ENCODE data around the gene BMP4. TPM values are rescaled to one million over a fixed set of nuclear protein-coding genes. Genes with fewer than 3 reads are reported as not detected.

The BMP4 gene
- total RNA-seq, 1 experiment from 2014 or later: 0.87 TPM

DNA sequence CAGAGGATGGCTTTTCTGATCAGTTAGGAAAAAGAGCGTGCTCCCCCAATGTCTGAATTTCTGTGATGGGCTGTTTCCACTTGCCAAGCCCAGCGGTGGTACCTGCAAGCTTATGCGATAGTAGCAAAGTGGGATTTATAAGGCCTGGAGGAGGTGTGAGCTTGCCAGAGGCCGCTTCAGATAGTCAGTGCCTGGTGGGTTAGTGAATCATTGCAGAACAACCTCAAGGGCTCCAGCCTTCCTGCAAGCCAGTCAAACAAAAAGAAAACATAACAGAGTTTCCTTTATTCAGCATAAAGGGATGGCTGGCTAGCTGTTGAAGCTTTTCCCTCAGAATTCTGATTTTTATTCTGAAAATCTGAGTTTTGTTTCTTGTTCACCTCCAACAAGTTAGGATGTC, 7.6 kb upstream of the BMP4 start:
- no TSS peak for BruUV-seq (replicated peaks)
- no peaks in the 10 kb centered on the region for H3K36me3 ChIP-seq (ENCODE audit: control insufficient read depth, insufficient read depth, low read length)
- in situ Hi-C loops (cut with HindIII; ENCODE audit: low pct_unique_long_range_greater_than_20kb, low sequenced_read_pairs): no loop called here
- no peaks in the 10 kb centered on the region for H3K4me1 ChIP-seq (ENCODE audit: control insufficient read depth, insufficient read depth, low read length)
- DNase-seq (ENCODE audit: low read depth, low spot score) (no peak), ATAC-seq (no peak)
- ChIA-PET CTCF (no interaction called here), POLR2A (no interaction called here)
- intact Hi-C loops (cut with micrococcal nuclease; ENCODE audit: unreplicated experiment): no loop called here
- H3K27me3 ChIP-seq (ENCODE audit: control insufficient read depth, insufficient read depth, low read length): peaks cover 13% of the 10 kb centered on the region
- TF ChIP-seq SIN3A (IDR thresholded peaks at IDR 0.05; ENCODE audit: borderline replicate concordance, insufficient read depth, low read depth, low read length) (no peak), POLR2AphosphoS5 (IDR thresholded peaks at IDR 0.05; ENCODE audit: low read depth, low read length) (no peak), TCF7L2 (IDR thresholded peaks at IDR 0.05; ENCODE audit: low read depth, low read length) (no peak)
- TF ChIP-seq, protein P1, sequence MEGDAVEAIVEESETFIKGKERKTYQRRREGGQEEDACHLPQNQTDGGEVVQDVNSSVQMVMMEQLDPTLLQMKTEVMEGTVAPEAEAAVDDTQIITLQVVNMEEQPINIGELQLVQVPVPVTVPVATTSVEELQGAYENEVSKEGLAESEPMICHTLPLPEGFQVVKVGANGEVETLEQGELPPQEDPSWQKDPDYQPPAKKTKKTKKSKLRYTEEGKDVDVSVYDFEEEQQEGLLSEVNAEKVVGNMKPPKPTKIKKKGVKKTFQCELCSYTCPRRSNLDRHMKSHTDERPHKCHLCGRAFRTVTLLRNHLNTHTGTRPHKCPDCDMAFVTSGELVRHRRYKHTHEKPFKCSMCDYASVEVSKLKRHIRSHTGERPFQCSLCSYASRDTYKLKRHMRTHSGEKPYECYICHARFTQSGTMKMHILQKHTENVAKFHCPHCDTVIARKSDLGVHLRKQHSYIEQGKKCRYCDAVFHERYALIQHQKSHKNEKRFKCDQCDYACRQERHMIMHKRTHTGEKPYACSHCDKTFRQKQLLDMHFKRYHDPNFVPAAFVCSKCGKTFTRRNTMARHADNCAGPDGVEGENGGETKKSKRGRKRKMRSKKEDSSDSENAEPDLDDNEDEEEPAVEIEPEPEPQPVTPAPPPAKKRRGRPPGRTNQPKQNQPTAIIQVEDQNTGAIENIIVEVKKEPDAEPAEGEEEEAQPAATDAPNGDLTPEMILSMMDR (IDR thresholded peaks at IDR 0.05): no peak
- TF ChIP-seq, protein P2, sequence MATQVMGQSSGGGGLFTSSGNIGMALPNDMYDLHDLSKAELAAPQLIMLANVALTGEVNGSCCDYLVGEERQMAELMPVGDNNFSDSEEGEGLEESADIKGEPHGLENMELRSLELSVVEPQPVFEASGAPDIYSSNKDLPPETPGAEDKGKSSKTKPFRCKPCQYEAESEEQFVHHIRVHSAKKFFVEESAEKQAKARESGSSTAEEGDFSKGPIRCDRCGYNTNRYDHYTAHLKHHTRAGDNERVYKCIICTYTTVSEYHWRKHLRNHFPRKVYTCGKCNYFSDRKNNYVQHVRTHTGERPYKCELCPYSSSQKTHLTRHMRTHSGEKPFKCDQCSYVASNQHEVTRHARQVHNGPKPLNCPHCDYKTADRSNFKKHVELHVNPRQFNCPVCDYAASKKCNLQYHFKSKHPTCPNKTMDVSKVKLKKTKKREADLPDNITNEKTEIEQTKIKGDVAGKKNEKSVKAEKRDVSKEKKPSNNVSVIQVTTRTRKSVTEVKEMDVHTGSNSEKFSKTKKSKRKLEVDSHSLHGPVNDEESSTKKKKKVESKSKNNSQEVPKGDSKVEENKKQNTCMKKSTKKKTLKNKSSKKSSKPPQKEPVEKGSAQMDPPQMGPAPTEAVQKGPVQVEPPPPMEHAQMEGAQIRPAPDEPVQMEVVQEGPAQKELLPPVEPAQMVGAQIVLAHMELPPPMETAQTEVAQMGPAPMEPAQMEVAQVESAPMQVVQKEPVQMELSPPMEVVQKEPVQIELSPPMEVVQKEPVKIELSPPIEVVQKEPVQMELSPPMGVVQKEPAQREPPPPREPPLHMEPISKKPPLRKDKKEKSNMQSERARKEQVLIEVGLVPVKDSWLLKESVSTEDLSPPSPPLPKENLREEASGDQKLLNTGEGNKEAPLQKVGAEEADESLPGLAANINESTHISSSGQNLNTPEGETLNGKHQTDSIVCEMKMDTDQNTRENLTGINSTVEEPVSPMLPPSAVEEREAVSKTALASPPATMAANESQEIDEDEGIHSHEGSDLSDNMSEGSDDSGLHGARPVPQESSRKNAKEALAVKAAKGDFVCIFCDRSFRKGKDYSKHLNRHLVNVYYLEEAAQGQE (IDR thresholded peaks at IDR 0.05; ENCODE audit: insufficient read depth in 1 of 2, low read depth in 2 of 2, low read length in 1 of 2): no peak
- H3K4me3 ChIP-seq (ENCODE audit: low read depth in 2 of 2, low read length in 2 of 2): no peak overlapping the region
- H3K9me3 ChIP-seq (ENCODE audit: control insufficient read depth, insufficient read depth, low read depth, low read length): no peaks in the 10 kb centered on the region
- no peak overlapping the region for H3K27ac ChIP-seq (ENCODE audit: low read length)

DNA sequence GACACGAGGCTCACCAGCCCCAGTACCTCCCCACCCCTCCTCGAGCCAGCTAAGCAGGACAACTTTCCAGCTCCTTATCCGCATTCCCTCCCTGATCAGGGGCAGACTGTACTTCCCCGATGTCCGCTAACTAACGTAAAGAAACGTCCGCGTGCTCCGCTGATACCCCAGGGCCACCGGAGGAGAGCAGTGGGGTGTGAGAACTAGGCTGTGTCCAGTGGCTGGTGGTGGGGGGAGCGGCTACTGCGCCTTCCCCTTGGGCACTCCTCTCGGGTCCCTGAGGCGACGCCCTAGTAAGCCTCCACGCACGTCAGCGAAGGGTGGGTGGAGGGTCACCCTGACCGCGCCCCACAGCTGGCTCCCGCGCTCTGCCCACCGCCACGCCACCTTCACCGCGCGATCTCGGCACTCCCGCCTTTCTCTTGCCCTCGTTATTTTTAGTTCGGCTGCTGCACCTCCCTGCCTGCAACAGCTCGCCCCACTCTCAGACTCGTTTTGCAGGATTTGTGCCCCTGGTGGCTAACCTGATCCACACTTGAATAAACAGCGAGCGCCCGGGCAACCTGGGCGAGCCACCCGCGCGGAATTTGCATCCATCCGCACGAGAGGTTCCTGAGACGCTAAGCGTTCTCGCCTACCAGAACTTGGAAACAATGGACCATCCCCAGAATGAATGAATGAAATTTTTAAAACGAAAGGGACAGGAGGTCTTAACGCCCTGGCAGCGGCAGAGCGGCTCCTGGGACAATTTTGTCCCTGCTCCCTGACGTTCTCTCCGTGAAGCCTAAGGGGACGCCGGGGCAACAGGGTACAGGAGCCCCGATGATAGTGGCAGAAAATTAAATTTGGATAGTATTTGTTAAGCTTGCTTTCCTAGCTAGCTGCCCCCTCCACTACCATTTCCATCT, 6.9 kb upstream of the BMP4 start:
- Histone ChIP-seq H3K4me3 (ENCODE audit: low read depth in 2 of 2, low read length in 2 of 2) (no peak overlapping the region; a peak in 1 of 4 replicates), H3K4me1 (ENCODE audit: control insufficient read depth, insufficient read depth, low read length) (no peaks in the 10 kb centered on the region), H3K27ac (ENCODE audit: low read length) (no peak overlapping the region), H3K36me3 (ENCODE audit: control insufficient read depth, insufficient read depth, low read length) (no peaks in the 10 kb centered on the region), H3K27me3 (ENCODE audit: control insufficient read depth, insufficient read depth, low read length) (peaks cover 13% of the 10 kb centered on the region), H3K9me3 (ENCODE audit: control insufficient read depth, insufficient read depth, low read depth, low read length) (no peaks in the 10 kb centered on the region)
- no peak for ATAC-seq
- in situ Hi-C loops (cut with HindIII; ENCODE audit: low pct_unique_long_range_greater_than_20kb, low sequenced_read_pairs) (no loop called here), intact Hi-C loops (cut with micrococcal nuclease; ENCODE audit: unreplicated experiment) (no loop called here)
- BruUV-seq (replicated peaks): no TSS peak
- no peak for TF ChIP-seq TCF7L2 (IDR thresholded peaks at IDR 0.05; ENCODE audit: low read depth, low read length)
- no peak for TF ChIP-seq SIN3A (IDR thresholded peaks at IDR 0.05; ENCODE audit: borderline replicate concordance, insufficient read depth, low read depth, low read length)
- TF ChIP-seq, protein P2 (IDR thresholded peaks at IDR 0.05; ENCODE audit: insufficient read depth in 1 of 2, low read depth in 2 of 2, low read length in 1 of 2): no peak
- no peak for TF ChIP-seq POLR2AphosphoS5 (IDR thresholded peaks at IDR 0.05; ENCODE audit: low read depth, low read length)
- TF ChIP-seq, protein P1 (IDR thresholded peaks at IDR 0.05): peak; percentile 34
- CTCF ChIA-PET: no interaction called here
- POLR2A ChIA-PET: no interaction called here
- no peak for DNase-seq (ENCODE audit: low read depth, low spot score)
